Natural killer cell (primary cell): Measurements from ENCODE around the gene DPH2. TPM values are rescaled to one million over a fixed set of nuclear protein-coding genes. Genes with fewer than 3 reads are reported as not detected.

Experiments used
- ATAC-seq, 3 donors: fragments of 150-1000 bp in 2 of 3; fragments of 200-7000 bp in 1 of 3; cut with Tn5 transposase; 1 replicate in 1 of 3; 2 replicates in 2 of 3; pipeline ENCODE4 v1.10.0; 2021; ENCODE audit warnings: mild to moderate bottlenecking in 2 of 3, moderate library complexity in 2 of 3
- DNase-seq, 2 donors: peaks; one replicate each; pipeline versions ENCODE4 v3.0.0 to v3.0.0-alpha.2; 2013 to 2021; ENCODE audit warnings: mixed read lengths in 1 of 2
- H3K27ac ChIP-seq: one replicate; pipeline ENCODE4 v1.5.1; 2013; ENCODE audit warnings: mild to moderate bottlenecking, low read length
- H3K27me3 ChIP-seq: one replicate; pipeline ENCODE4 v1.6.1; 2013; ENCODE audit warnings: low read length; ENCODE audit not compliant: control insufficient read depth, insufficient read depth
- H3K36me3 ChIP-seq: one replicate; pipeline ENCODE4 v1.6.1; 2013; ENCODE audit warnings: low read length; ENCODE audit not compliant: control insufficient read depth, insufficient read depth
- H3K4me1 ChIP-seq: one replicate; pipeline ENCODE4 v1.6.1; 2013; ENCODE audit warnings: low read length; ENCODE audit not compliant: control insufficient read depth, insufficient read depth
- H3K4me3 ChIP-seq: one replicate; pipeline ENCODE4 v1.5.1; 2013; ENCODE audit warnings: low read length
- H3K9me3 ChIP-seq: one replicate; pipeline ENCODE4 v1.6.1; 2013; ENCODE audit warnings: low read length; ENCODE audit not compliant: control insufficient read depth, insufficient read depth
- H3K27ac Mint-ChIP-seq, 2 donors: one replicate each; pipeline ENCODE4 v1.8.0; 2022; ENCODE audit warnings: mild to moderate bottlenecking in 2 of 2, mixed read lengths in 2 of 2, moderate library complexity in 1 of 2
- H3K27me3 Mint-ChIP-seq, 2 donors: one replicate each; pipeline ENCODE4 v1.8.0; 2022; ENCODE audit warnings: low read depth in 2 of 2, mixed read lengths in 2 of 2
- H3K36me3 Mint-ChIP-seq: one replicate; pipeline ENCODE4 v1.8.0; 2022; ENCODE audit warnings: mixed read lengths
- H3K4me1 Mint-ChIP-seq, 2 donors: one replicate each; pipeline ENCODE4 v1.8.0; 2022; ENCODE audit warnings: mixed read lengths in 2 of 2
- H3K4me3 Mint-ChIP-seq: one replicate; pipeline ENCODE4 v1.8.0; 2022; ENCODE audit warnings: mild to moderate bottlenecking, moderate library complexity, mixed read lengths
- H3K9me3 Mint-ChIP-seq, 2 donors: one replicate each; pipeline ENCODE4 v1.8.0; 2022; ENCODE audit warnings: mixed read lengths in 2 of 2
- WGBS: methylation state at CpG from one replicate; pipeline ENCODE4 v1.1.7; 2013; ENCODE audit warnings: missing lambda C conversion rate; ENCODE audit not compliant: insufficient coverage; 5-methylcytosine and 5-hydroxymethylcytosine counted together
- intact Hi-C: fragments of 100-400 bp; cut with micrococcal nuclease; formaldehyde crosslinking; loops from one replicate; pipeline ENCODE4 v1.14.2; 2022
- total RNA-seq, 4 donors: library from RNA; stranded (reverse); fragments of 120-200 nt in 1 of 4; gene quantifications; one replicate each; pipeline versions ENCODE4 v1.2.3 to v1.2.4, GENCODE V29; 2013 to 2022
- TF ChIP-seq, protein P1 (sequence below): fragments of 200-600 bp; IDR thresholded peaks from one replicate; pipeline ENCODE4 v1.8.0; 2022; ENCODE audit warnings: antibody characterized with exemption

DPH2 gene
- total RNA-seq, 3 donors from 2014 or later (not counting 1 experiment from before 2014, with no cell fraction given), result 18.2 to 27.3 (median 18.8) TPM

- no peaks in the 10 kb centered on the region for H3K36me3 ChIP-seq
- no peaks in the 10 kb centered on the region for H3K27me3 Mint-ChIP-seq
- DNase-seq (no peak), ATAC-seq (no peak)
- H3K4me3 ChIP-seq, result no peak overlapping the region
- H3K9me3 ChIP-seq, result no peaks in the 10 kb centered on the region
- WGBS, result 90% methylated on average over 6 of the region's 6 CpGs
- no peak overlapping the region for H3K4me3 Mint-ChIP-seq
- H3K27ac Mint-ChIP-seq, result no peak overlapping the region
- H3K9me3 Mint-ChIP-seq, result no peaks in the 10 kb centered on the region
- intact Hi-C loops, result no loop called here
- no peaks in the 10 kb centered on the region for H3K27me3 ChIP-seq
- peaks cover 0 to 19% of the 10 kb centered on the region in 2 donors for H3K4me1 Mint-ChIP-seq
- no peak overlapping the region for H3K27ac ChIP-seq
- TF ChIP-seq, protein P1, sequence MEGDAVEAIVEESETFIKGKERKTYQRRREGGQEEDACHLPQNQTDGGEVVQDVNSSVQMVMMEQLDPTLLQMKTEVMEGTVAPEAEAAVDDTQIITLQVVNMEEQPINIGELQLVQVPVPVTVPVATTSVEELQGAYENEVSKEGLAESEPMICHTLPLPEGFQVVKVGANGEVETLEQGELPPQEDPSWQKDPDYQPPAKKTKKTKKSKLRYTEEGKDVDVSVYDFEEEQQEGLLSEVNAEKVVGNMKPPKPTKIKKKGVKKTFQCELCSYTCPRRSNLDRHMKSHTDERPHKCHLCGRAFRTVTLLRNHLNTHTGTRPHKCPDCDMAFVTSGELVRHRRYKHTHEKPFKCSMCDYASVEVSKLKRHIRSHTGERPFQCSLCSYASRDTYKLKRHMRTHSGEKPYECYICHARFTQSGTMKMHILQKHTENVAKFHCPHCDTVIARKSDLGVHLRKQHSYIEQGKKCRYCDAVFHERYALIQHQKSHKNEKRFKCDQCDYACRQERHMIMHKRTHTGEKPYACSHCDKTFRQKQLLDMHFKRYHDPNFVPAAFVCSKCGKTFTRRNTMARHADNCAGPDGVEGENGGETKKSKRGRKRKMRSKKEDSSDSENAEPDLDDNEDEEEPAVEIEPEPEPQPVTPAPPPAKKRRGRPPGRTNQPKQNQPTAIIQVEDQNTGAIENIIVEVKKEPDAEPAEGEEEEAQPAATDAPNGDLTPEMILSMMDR, result no peak
- H3K4me1 ChIP-seq, result peaks cover 9% of the 10 kb centered on the region
- no peaks in the 10 kb centered on the region for H3K36me3 Mint-ChIP-seq
Observed at GRCh38 chr1:43986712-43987111, 16.9 kb downstream of the DPH2 start.

DNA sequence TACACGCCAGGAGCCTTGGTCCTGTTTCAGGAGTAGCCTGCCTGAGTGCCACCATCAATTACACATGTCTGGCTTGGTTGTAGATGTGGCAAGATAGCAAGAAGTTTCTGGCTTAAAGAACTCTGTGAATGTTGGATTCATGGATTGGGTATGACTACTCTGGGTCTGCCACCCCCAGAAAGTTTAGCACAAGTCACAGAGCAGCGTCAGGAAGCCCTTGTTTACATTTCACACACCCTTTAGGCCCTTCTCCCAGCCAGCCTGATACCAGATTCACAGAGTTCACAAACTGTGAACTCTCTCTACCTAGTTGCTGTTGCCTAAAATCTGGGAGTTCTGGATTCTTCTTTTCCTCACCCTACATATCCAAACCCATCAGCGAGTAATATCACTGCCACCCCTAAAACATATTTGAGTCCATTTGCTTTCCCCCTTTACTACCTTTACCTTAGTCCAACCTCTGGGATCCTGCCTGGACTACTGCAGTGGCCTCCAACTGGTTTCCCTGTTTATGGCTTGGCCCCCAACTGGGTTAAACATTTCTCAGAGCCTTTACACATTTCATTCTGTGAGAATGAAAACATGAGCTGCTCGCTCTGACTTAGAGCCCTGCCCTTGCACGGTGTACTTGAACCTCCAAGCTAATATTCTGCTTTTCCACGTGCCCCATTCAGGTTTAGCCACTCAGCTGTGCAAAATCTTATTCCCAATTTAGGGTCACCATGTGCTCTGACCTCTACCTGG lies 17.5 kb downstream of the DPH2 start:
- H3K9me3 Mint-ChIP-seq, result no peaks in the 10 kb centered on the region
- Histone ChIP-seq H3K4me1 (peaks cover 15% of the 10 kb centered on the region), H3K4me3 (no peak overlapping the region), H3K27me3 (no peaks in the 10 kb centered on the region), H3K9me3 (no peaks in the 10 kb centered on the region), H3K36me3 (no peaks in the 10 kb centered on the region), H3K27ac (no peak overlapping the region)
- DNase-seq, result no peak
- TF ChIP-seq, protein P1, result no peak
- intact Hi-C loops, result no loop called here
- H3K27me3 Mint-ChIP-seq, result no peaks in the 10 kb centered on the region
- H3K36me3 Mint-ChIP-seq, result no peaks in the 10 kb centered on the region
- WGBS, result 93% methylated on average over 6 of the region's 6 CpGs
- no peak overlapping the region for H3K4me3 Mint-ChIP-seq
- H3K4me1 Mint-ChIP-seq, result peaks cover 3 to 25% of the 10 kb centered on the region in 2 donors
- ATAC-seq, result no peak
- no peak overlapping the region for H3K27ac Mint-ChIP-seq

GRCh38 chr1:43990271-43991199 lies 20.7 kb downstream of the DPH2 start:
- H3K4me1 Mint-ChIP-seq, result peaks cover 4 to 19% of the 10 kb centered on the region in 2 donors
- peak overlapping the region; percentile 74 for H3K4me3 ChIP-seq
- 76% methylated on average over 18 of the region's 19 CpGs for WGBS
- intact Hi-C loops, result loop anchor here (1.0 kb wide), 2 partner anchors 16 to 40 kb away; partner anchors contain the start of gene ATP6V0B
- peak overlapping the region in 1 of 2 donors; percentile 37 for H3K27ac Mint-ChIP-seq
- H3K9me3 Mint-ChIP-seq, result no peaks in the 10 kb centered on the region
- no peak overlapping the region for H3K27ac ChIP-seq
- TF ChIP-seq, protein P1, result no peak
- no peaks in the 10 kb centered on the region for H3K27me3 Mint-ChIP-seq
- no peaks in the 10 kb centered on the region for H3K36me3 Mint-ChIP-seq
- H3K4me1 ChIP-seq, result peaks cover 16% of the 10 kb centered on the region
- H3K27me3 ChIP-seq, result no peaks in the 10 kb centered on the region
- H3K36me3 ChIP-seq, result no peaks in the 10 kb centered on the region
- ATAC-seq, result no peak
- H3K9me3 ChIP-seq, result no peaks in the 10 kb centered on the region
- H3K4me3 Mint-ChIP-seq, result peak overlapping the region; percentile 93
- DNase-seq, result no peak
